ENCODE measurements around the gene GNG12. TPM values are rescaled to one million over a fixed set of nuclear protein-coding genes. Genes with fewer than 3 reads are reported as not detected.

The GNG12 gene
- polyA plus RNA-seq, 3 donors: 0.03 TPM; not detected in 2

- Histone ChIP-seq H3K36me3 (replicated peaks in 1 of 2; ENCODE audit: control insufficient read depth in 1 of 2, insufficient read depth in 2 of 2, low read length in 2 of 2) (no peaks in the 10 kb centered on the region), H2AFZ (ENCODE audit: insufficient read depth, low read depth, low read length, poor library complexity, severe bottlenecking) (no peak overlapping the region), H3K9ac (ENCODE audit: insufficient read depth, low read length, poor library complexity, severe bottlenecking) (no peak overlapping the region), H3K4me1 (ENCODE audit: control insufficient read depth in 1 of 2, insufficient read depth in 2 of 2, low read length in 2 of 2) (peaks cover 6 to 9% of the 10 kb centered on the region in 2 donors), H3K27me3 (ENCODE audit: control insufficient read depth in 2 of 2, insufficient read depth in 2 of 2, low read length in 2 of 2) (no peaks in the 10 kb centered on the region), H3K27ac (ENCODE audit: low read depth in 1 of 2, low read length in 2 of 2) (no peak overlapping the region), H3K4me3 (replicated peaks in 1 of 3; ENCODE audit: low read depth in 2 of 3, low read length in 3 of 3) (no peak overlapping the region), H4K20me1 (ENCODE audit: insufficient read depth, low read length) (no peaks in the 10 kb centered on the region), H3K79me2 (ENCODE audit: insufficient read depth, low read length) (no peaks in the 10 kb centered on the region), H3K4me2 (replicated peaks; ENCODE audit: extremely low read depth, low read length, poor library complexity, severe bottlenecking) (no peak overlapping the region), H3K9me3 (replicated peaks in 1 of 2; ENCODE audit: control insufficient read depth in 1 of 2, insufficient read depth in 1 of 2, low read length in 2 of 2) (no peaks in the 10 kb centered on the region)
- Mint-ChIP-seq H3K4me3 (no peak overlapping the region), H3K9me3 (no peaks in the 10 kb centered on the region), H3K27me3 (ENCODE audit: low read depth in 3 of 3) (peaks cover 1 to 3% (median 2%) of the 10 kb centered on the region in 3 donors), H3K27ac (no peak overlapping the region), H3K4me1 (peaks cover 11% of the 10 kb centered on the region), H3K36me3 (no peaks in the 10 kb centered on the region)
- no CpG with 5 or more reads among the region's 2 CpGs for WGBS (ENCODE audit: insufficient coverage)
- intact Hi-C loops (cut with micrococcal nuclease): no loop called here
- no peak for TF ChIP-seq CTCF (IDR thresholded peaks at IDR 0.05)
- no peak for DNase-seq
Measured at GRCh38 chr1:67677930-67678329, 155.3 kb downstream of the GNG12 start.

DNA sequence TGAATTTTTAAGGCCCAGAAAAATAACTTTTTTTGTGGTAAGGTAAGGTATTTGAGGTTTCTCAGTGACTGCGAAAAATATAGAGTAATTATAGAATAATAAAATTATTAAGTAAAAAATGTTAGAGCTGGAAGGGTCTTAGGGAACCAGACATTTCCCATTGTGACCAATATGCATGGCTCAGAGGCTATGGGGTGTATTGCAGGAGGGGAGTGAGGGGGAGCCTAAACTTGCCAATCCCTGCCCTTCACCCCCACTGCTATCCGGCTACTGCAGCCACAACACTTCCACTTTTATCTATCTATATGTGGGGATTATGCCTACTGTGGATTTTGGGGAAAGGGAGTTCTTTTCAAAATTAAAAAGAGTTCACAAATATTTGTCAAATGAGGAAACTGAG is 155.9 kb downstream of the GNG12 start:
- H3K27ac ChIP-seq (ENCODE audit: low read depth in 1 of 2, low read length in 2 of 2): no peak overlapping the region
- no peaks in the 10 kb centered on the region for H3K9me3 ChIP-seq (replicated peaks in 1 of 2; ENCODE audit: control insufficient read depth in 1 of 2, insufficient read depth in 1 of 2, low read length in 2 of 2)
- no peak overlapping the region for H3K4me3 Mint-ChIP-seq
- no peaks in the 10 kb centered on the region for H3K36me3 Mint-ChIP-seq
- no peak overlapping the region for H3K9ac ChIP-seq (ENCODE audit: insufficient read depth, low read length, poor library complexity, severe bottlenecking)
- intact Hi-C loops (cut with micrococcal nuclease): no loop called here
- no peaks in the 10 kb centered on the region for H3K36me3 ChIP-seq (replicated peaks in 1 of 2; ENCODE audit: control insufficient read depth in 1 of 2, insufficient read depth in 2 of 2, low read length in 2 of 2)
- H3K27me3 Mint-ChIP-seq (ENCODE audit: low read depth in 3 of 3): peaks cover 1 to 3% (median 2%) of the 10 kb centered on the region in 3 donors
- peaks cover 4 to 5% of the 10 kb centered on the region in 2 donors for H3K4me1 ChIP-seq (ENCODE audit: control insufficient read depth in 1 of 2, insufficient read depth in 2 of 2, low read length in 2 of 2)
- DNase-seq: no peak
- H3K9me3 Mint-ChIP-seq: no peaks in the 10 kb centered on the region
- H3K4me1 Mint-ChIP-seq: peaks cover 8% of the 10 kb centered on the region
- H4K20me1 ChIP-seq (ENCODE audit: insufficient read depth, low read length): no peaks in the 10 kb centered on the region
- WGBS (ENCODE audit: insufficient coverage): no CpG with 5 or more reads among the region's 2 CpGs
- H3K27me3 ChIP-seq (ENCODE audit: control insufficient read depth in 2 of 2, insufficient read depth in 2 of 2, low read length in 2 of 2): no peaks in the 10 kb centered on the region
- no peak overlapping the region for H3K27ac Mint-ChIP-seq
- no peak for TF ChIP-seq CTCF (IDR thresholded peaks at IDR 0.05)
- no peaks in the 10 kb centered on the region for H3K79me2 ChIP-seq (ENCODE audit: insufficient read depth, low read length)
- H2AFZ ChIP-seq (ENCODE audit: insufficient read depth, low read depth, low read length, poor library complexity, severe bottlenecking): no peak overlapping the region
- no peak overlapping the region for H3K4me2 ChIP-seq (replicated peaks; ENCODE audit: extremely low read depth, low read length, poor library complexity, severe bottlenecking)
- H3K4me3 ChIP-seq (replicated peaks in 1 of 3; ENCODE audit: low read depth in 2 of 3, low read length in 3 of 3): no peak overlapping the region

All from CD14-positive monocyte (primary cell).